KMS-11 (cell line): ENCODE results near the gene GINS2.

Experiments used
- H2AFZ ChIP-seq: fragments of 200-600 bp; sonication (generic); 2 replicates; pipeline ENCODE4 v1.6.1; 2016; ENCODE audit warnings: antibody characterized with exemption, mixed run types, low read depth
- H3K27ac ChIP-seq: fragments of 200-600 bp; sonication (generic); 2 replicates; pipeline ENCODE4 v1.6.1; 2016; ENCODE audit warnings: mild to moderate bottlenecking, mixed run types
- H3K27me3 ChIP-seq: fragments of 200-600 bp; sonication (generic); 2 replicates; pipeline ENCODE4 v1.6.1; 2017; ENCODE audit warnings: mild to moderate bottlenecking, low read depth, mixed run types, moderate library complexity; ENCODE audit not compliant: insufficient read depth
- H3K36me3 ChIP-seq: fragments of 200-600 bp; sonication (generic); 2 replicates; pipeline ENCODE4 v1.6.1; 2017; ENCODE audit warnings: mild to moderate bottlenecking, mixed run types; ENCODE audit not compliant: insufficient read depth
- H3K4me1 ChIP-seq: fragments of 200-600 bp; sonication (generic); 2 replicates; pipeline ENCODE4 v1.6.1; 2016; ENCODE audit warnings: mild to moderate bottlenecking, low read depth, mixed run types; ENCODE audit not compliant: poor library complexity, severe bottlenecking
- H3K4me2 ChIP-seq: fragments of 200-600 bp; sonication (generic); 2 replicates; pipeline ENCODE4 v1.7.0; 2016; ENCODE audit warnings: mild to moderate bottlenecking, mixed run types
- H3K4me3 ChIP-seq: fragments of 200-600 bp; sonication (generic); IDR thresholded peaks from 2 replicates; pipeline ENCODE4 v1.6.1; 2017; ENCODE audit warnings: low read depth, low read length, mixed read lengths; ENCODE audit not compliant: insufficient read depth
- H3K79me2 ChIP-seq: fragments of 200-600 bp; sonication (generic); 2 replicates; pipeline ENCODE4 v1.6.1; 2016; ENCODE audit warnings: low read depth, mixed run types; ENCODE audit not compliant: insufficient read depth
- H3K9ac ChIP-seq: fragments of 200-600 bp; sonication (generic); 2 replicates; pipeline ENCODE4 v1.6.1; 2016; ENCODE audit warnings: mild to moderate bottlenecking, mixed run types
- H4K20me1 ChIP-seq: fragments of 200-600 bp; sonication (generic); 2 replicates; pipeline ENCODE4 v1.6.1; 2016; ENCODE audit warnings: mild to moderate bottlenecking, mixed run types; ENCODE audit not compliant: insufficient read depth
- TF ChIP-seq, protein P1 (sequence below): fragments of 200-600 bp; sonication (generic); conservative IDR thresholded peaks from 2 replicates; pipeline ENCODE4 v1.6.1; 2017; ENCODE audit warnings: low read depth, mild to moderate bottlenecking, antibody characterized with exemption, low read length, moderate library complexity, mixed read lengths

The GINS2 gene

DNA sequence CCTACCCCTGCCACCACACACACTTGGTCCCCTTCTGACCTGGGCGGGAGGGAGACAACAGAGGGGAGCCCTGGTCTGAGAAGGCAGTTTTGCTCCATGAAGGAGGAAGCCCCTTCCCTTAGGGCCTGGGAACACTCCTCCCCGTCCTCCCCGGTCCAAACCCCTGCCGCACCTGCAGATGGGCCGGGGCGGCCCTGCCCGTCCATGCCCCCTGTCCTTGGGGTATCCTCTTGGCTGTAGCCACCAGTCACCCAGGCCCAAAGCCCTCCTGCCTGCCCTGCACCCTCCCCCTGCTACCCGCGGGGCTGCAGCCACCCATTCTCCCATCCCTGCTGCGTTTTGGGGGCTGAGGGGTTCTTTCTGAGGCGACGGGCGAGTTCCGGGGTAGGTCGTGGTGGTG lies 41.8 kb downstream of the GINS2 start:
- Histone ChIP-seq H3K9ac (no peak overlapping the region), H3K36me3 (no peaks in the 10 kb centered on the region), H3K4me3 (no peak overlapping the region), H4K20me1 (no peaks in the 10 kb centered on the region), H3K27me3 (no peaks in the 10 kb centered on the region), H3K4me1 (no peaks in the 10 kb centered on the region), H3K27ac (no peak overlapping the region), H2AFZ (no peak overlapping the region), H3K4me2 (no peak overlapping the region), H3K79me2 (no peaks in the 10 kb centered on the region)
- TF ChIP-seq, protein P1, sequence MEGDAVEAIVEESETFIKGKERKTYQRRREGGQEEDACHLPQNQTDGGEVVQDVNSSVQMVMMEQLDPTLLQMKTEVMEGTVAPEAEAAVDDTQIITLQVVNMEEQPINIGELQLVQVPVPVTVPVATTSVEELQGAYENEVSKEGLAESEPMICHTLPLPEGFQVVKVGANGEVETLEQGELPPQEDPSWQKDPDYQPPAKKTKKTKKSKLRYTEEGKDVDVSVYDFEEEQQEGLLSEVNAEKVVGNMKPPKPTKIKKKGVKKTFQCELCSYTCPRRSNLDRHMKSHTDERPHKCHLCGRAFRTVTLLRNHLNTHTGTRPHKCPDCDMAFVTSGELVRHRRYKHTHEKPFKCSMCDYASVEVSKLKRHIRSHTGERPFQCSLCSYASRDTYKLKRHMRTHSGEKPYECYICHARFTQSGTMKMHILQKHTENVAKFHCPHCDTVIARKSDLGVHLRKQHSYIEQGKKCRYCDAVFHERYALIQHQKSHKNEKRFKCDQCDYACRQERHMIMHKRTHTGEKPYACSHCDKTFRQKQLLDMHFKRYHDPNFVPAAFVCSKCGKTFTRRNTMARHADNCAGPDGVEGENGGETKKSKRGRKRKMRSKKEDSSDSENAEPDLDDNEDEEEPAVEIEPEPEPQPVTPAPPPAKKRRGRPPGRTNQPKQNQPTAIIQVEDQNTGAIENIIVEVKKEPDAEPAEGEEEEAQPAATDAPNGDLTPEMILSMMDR = no peak

DNA sequence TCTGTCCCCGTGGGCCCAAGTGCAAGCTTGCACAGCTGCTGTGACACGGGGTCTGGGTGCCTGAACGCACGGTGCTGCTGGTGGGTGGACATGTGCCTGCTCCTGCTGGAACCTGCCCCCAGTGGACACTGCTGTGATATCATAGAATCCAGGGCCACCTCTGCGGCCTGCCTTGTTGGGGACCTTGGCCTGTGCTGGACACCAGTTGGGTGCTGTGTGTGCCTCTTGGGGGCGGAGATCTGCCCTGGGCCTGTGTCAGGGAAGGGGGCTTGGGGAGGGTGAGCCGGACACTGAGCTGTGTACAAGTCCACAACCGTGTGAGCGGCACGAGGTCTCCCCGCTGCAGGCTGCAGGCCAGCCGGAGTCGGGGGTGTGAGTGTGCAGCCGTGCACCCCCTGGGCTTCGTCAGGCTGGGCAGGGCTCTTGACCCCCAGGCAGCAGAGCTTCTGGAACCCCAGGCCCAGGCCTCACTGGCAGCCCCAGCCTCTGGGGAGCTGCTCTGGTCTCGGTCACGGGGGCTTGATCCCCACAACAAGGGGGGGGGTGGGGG lies 42.3 kb downstream of the GINS2 start:
- Histone ChIP-seq H3K36me3 (no peaks in the 10 kb centered on the region), H4K20me1 (no peaks in the 10 kb centered on the region), H3K4me2 (no peak overlapping the region)

DNA sequence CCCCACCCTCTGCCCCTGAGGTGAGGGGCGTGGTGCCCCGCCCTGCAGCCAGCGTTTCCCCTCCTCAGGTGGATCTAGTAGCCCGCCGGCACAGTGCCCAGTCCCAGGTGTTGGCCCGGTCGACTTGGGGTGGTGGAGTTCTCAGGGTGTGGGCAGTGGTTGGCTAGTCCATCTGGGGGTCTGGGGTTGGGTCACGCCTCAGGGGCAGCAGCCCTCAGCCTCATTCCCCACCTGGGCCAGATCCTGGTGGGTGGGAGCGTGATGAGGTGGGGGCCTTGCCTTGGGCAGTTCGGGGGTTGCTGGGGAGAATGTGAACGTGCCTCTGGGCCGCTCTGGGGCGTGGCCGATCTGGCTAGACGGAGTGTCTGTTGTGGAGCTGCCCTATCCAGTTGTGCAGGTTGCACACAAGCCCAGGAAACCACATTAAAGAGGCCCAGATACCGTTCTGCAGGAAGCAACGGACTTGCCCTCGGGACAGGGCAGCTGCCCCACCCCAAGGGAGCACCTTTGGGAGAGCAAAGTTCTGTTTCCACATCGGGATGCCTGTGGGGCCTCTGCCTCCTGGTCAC lies 43.6 kb downstream of the GINS2 start:
- Histone ChIP-seq H3K4me2 (no peak overlapping the region), H3K27ac (no peak overlapping the region), H3K9ac (no peak overlapping the region), H3K79me2 (no peaks in the 10 kb centered on the region), H4K20me1 (no peaks in the 10 kb centered on the region), H2AFZ (no peak overlapping the region), H3K27me3 (no peaks in the 10 kb centered on the region), H3K4me3 (no peak overlapping the region), H3K36me3 (no peaks in the 10 kb centered on the region), H3K4me1 (no peaks in the 10 kb centered on the region)
- TF ChIP-seq, protein P1 = no peak

More for the DNA sequence above, 42.3 kb downstream of the GINS2 start:
- TF ChIP-seq, protein P1 = no peak
- Histone ChIP-seq H3K27ac (no peak overlapping the region), H3K79me2 (no peaks in the 10 kb centered on the region), H3K27me3 (no peaks in the 10 kb centered on the region), H3K4me3 (no peak overlapping the region), H3K4me1 (no peaks in the 10 kb centered on the region), H2AFZ (no peak overlapping the region), H3K9ac (no peak overlapping the region)

DNA sequence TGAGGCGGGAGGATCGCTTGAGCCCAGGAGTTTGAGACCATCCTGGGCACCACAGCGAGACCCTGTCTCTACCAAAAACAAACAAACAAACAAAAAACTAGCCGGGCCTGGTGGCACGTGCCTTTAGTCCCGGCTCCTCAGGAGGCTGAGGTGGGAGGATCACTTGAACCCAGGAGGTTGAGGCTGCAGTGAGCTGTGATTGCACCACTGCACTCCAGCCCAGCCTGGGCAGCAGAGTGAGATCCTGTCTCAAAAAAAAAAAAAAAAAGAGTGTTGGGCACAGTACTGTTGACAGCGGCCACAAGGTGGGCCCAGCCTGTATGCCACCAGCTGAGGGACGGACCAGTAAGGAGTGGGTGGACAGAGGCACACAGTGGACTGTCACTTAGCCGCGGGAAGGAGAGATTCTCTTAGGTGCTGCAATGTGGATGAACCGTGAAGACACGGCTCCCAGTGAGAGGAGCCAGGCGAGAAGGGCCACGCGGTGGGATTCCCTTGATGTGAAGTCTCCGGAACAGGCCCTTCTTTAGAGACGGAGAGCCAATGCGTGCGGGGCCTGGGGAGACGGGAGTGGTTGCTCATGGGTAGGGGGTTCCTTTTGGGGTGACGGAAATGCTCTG lies 44.6 kb downstream of the GINS2 start:
- H3K27ac ChIP-seq = no peak overlapping the region
- H3K27me3 ChIP-seq = no peaks in the 10 kb centered on the region
- no peak overlapping the region for H2AFZ ChIP-seq
- H3K4me2 ChIP-seq = no peak overlapping the region
- no peaks in the 10 kb centered on the region for H3K4me1 ChIP-seq
- no peak overlapping the region for H3K4me3 ChIP-seq
- TF ChIP-seq, protein P1 = no peak
- no peak overlapping the region for H3K9ac ChIP-seq
- no peaks in the 10 kb centered on the region for H4K20me1 ChIP-seq
- H3K36me3 ChIP-seq = no peaks in the 10 kb centered on the region
- 0 out of 2 replicates have a peak, but pooled peaks cover 2% of the 10 kb centered on the region for H3K79me2 ChIP-seq
